Activated CD8-positive, alpha-beta T cell treated with anti-CD3 and anti-CD28 coated beads for 36 hours (primary cell): ENCODE data around the gene SIGLEC9. TPM values are rescaled to one million over a fixed set of nuclear protein-coding genes. Genes with fewer than 3 reads are reported as not detected.

Source experiments
- ATAC-seq: fragments of 200-7000 bp; cut with Tn5 transposase; one replicate; pipeline ENCODE4 v1.10.0; 2021; ENCODE audit warnings: mild to moderate bottlenecking, moderate library complexity
- CTCF ChIA-PET: fragments of 350-600 bp; sonication (Branson Sonifier 250); formaldehyde crosslinking; loops from one replicate; lab custom pipeline; 2021; ENCODE audit warnings: antibody characterized with exemption; lab: Charles Lee
- POLR2A ChIA-PET: fragments of 350-600 bp; sonication (Branson Sonifier 250); formaldehyde crosslinking; loops from one replicate; lab custom pipeline; 2021; ENCODE audit warnings: antibody characterized with exemption; lab: Charles Lee
- DNase-seq: peaks from one replicate; pipeline ENCODE4 v3.0.0-alpha.2; 2020
- H3K27ac Mint-ChIP-seq: one replicate; pipeline ENCODE4 v1.8.0; 2021; ENCODE audit warnings: mild to moderate bottlenecking, mixed read lengths
- H3K27me3 Mint-ChIP-seq: one replicate; pipeline ENCODE4 v1.8.0; 2021; ENCODE audit warnings: mixed read lengths
- H3K36me3 Mint-ChIP-seq: one replicate; pipeline ENCODE4 v1.8.0; 2021; ENCODE audit warnings: low read depth, mixed read lengths
- H3K4me1 Mint-ChIP-seq: one replicate; pipeline ENCODE4 v1.8.0; 2021; ENCODE audit warnings: low read depth, mixed read lengths
- H3K4me3 Mint-ChIP-seq: one replicate; pipeline ENCODE4 v1.8.0; 2021; ENCODE audit warnings: mild to moderate bottlenecking, moderate library complexity, mixed read lengths
- H3K9me3 Mint-ChIP-seq: one replicate; pipeline ENCODE4 v1.8.0; 2021; ENCODE audit warnings: mixed read lengths
- intact Hi-C: fragments of 100-400 bp; cut with micrococcal nuclease; formaldehyde crosslinking; loops from one replicate; pipeline ENCODE4 v1.10.0; 2022
- total RNA-seq, 2 experiments: library from RNA; stranded (reverse); gene quantifications; one replicate each; pipeline ENCODE4 v1.2.3, GENCODE V29; 2021
- TF ChIP-seq, protein P1 (sequence below): fragments of 200-600 bp; IDR thresholded peaks from one replicate; pipeline ENCODE4 v1.8.0; 2022; ENCODE audit warnings: antibody characterized with exemption, mild to moderate bottlenecking

The SIGLEC9 gene
- total RNA-seq, 2 experiments from 2014 or later: 0.40 to 0.65 TPM

DNA sequence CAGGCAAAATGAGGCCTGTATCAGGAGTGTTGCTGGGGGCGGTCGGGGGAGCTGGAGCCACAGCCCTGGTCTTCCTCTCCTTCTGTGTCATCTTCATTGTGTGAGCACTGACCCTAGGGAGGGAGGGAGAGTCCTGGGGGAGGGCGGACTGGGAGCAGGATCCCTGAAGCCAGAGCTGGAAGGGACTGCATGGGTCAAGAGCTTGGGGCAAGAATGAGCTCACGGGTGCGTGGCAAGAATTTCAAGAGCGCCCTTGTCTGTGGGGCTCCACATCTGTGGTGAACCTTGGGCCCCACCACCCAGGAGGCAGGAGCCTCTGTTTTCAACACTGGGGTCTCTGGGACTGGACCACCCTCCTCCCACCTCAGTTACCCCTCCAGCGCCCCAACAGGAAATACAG lies 22.0 kb downstream of the SIGLEC9 start:
- CTCF ChIA-PET: interaction anchor here (1.4 to 2.5 kb wide), 4 partner anchors 9 to 15 kb away, joined by 3 to 17 read pairs (median 5); no protein-coding TSS in a partner anchor
- Mint-ChIP-seq H3K4me1 (no peaks in the 10 kb centered on the region), H3K9me3 (no peaks in the 10 kb centered on the region), H3K4me3 (no peak overlapping the region), H3K36me3 (no peaks in the 10 kb centered on the region), H3K27me3 (no peaks in the 10 kb centered on the region), H3K27ac (no peak overlapping the region)
- TF ChIP-seq, protein P1, sequence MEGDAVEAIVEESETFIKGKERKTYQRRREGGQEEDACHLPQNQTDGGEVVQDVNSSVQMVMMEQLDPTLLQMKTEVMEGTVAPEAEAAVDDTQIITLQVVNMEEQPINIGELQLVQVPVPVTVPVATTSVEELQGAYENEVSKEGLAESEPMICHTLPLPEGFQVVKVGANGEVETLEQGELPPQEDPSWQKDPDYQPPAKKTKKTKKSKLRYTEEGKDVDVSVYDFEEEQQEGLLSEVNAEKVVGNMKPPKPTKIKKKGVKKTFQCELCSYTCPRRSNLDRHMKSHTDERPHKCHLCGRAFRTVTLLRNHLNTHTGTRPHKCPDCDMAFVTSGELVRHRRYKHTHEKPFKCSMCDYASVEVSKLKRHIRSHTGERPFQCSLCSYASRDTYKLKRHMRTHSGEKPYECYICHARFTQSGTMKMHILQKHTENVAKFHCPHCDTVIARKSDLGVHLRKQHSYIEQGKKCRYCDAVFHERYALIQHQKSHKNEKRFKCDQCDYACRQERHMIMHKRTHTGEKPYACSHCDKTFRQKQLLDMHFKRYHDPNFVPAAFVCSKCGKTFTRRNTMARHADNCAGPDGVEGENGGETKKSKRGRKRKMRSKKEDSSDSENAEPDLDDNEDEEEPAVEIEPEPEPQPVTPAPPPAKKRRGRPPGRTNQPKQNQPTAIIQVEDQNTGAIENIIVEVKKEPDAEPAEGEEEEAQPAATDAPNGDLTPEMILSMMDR: no peak
- intact Hi-C loops: no loop called here
- ATAC-seq (no peak), DNase-seq (no peak)
- POLR2A ChIA-PET: no interaction called here

DNA sequence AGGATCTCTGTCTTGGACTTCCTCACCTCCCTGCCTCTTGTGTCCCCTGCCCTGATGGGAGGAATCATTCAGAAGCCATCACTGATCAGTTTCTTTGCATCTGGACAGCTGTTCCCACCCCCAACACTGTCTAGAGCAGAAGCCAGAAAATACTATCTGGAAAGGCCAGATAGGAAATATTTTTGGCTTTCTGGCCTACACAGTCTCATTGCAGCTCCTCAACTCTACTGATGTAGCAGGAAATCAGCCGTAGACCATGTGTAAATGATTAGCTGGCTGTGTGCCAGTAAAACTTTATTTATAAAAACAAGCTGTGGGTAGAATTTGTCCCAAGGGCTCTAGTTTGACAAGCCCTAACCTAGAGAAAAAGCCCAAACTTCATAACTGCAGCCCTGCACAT lies 23.0 kb downstream of the SIGLEC9 start:
- DNase-seq: no peak
- CTCF ChIA-PET: interaction anchor here (0.6 to 2.5 kb wide), 6 partner anchors 8 to 87 kb away, joined by 3 to 17 read pairs (median 4); no protein-coding TSS in a partner anchor

GRCh38 chr19:51148580-51148979 lies 23.9 kb downstream of the SIGLEC9 start:
- no peaks in the 10 kb centered on the region for H3K4me1 Mint-ChIP-seq
- intact Hi-C loops: no loop called here
- TF ChIP-seq, protein P1: no peak
- no peaks in the 10 kb centered on the region for H3K36me3 Mint-ChIP-seq
- no peak overlapping the region for H3K27ac Mint-ChIP-seq
- ChIA-PET POLR2A (no interaction called here), CTCF (interaction anchor here (1.1 to 2.6 kb wide), 4 partner anchors 10 to 111 kb away, joined by 3 to 17 read pairs (median 6); no protein-coding TSS in a partner anchor)
- no peaks in the 10 kb centered on the region for H3K9me3 Mint-ChIP-seq
- no peak overlapping the region for H3K4me3 Mint-ChIP-seq
- H3K27me3 Mint-ChIP-seq: no peaks in the 10 kb centered on the region
- DNase-seq: no peak
- ATAC-seq: no peak

More for the DNA sequence above, 23.0 kb downstream of the SIGLEC9 start:
- H3K4me3 Mint-ChIP-seq: no peak overlapping the region
- ATAC-seq: no peak
- H3K36me3 Mint-ChIP-seq: no peaks in the 10 kb centered on the region
- no peaks in the 10 kb centered on the region for H3K27me3 Mint-ChIP-seq
- no peak overlapping the region for H3K27ac Mint-ChIP-seq
- POLR2A ChIA-PET: no interaction called here
- intact Hi-C loops: no loop called here
- no peaks in the 10 kb centered on the region for H3K9me3 Mint-ChIP-seq
- TF ChIP-seq, protein P1: no peak
- H3K4me1 Mint-ChIP-seq: no peaks in the 10 kb centered on the region

GRCh38 chr19:51150627-51151026 lies 25.9 kb downstream of the SIGLEC9 start:
- CTCF ChIA-PET: interaction anchor here (2.6 kb wide), 1 partner anchor 109 kb away, joined by 5 read pairs; no protein-coding TSS in a partner anchor
- no peak overlapping the region for H3K4me3 Mint-ChIP-seq
- DNase-seq: no peak
- no peaks in the 10 kb centered on the region for H3K36me3 Mint-ChIP-seq
- H3K4me1 Mint-ChIP-seq: no peaks in the 10 kb centered on the region
- no peak for ATAC-seq
- intact Hi-C loops: no loop called here
- TF ChIP-seq, protein P1: no peak
- H3K9me3 Mint-ChIP-seq: no peaks in the 10 kb centered on the region
- no peak overlapping the region for H3K27ac Mint-ChIP-seq
- no peaks in the 10 kb centered on the region for H3K27me3 Mint-ChIP-seq
- POLR2A ChIA-PET: no interaction called here

GRCh38 chr19:51156710-51157109 lies 32.0 kb downstream of the SIGLEC9 start:
- POLR2A ChIA-PET: no interaction called here
- DNase-seq (no peak), ATAC-seq (no peak)
- Mint-ChIP-seq H3K27me3 (no peaks in the 10 kb centered on the region), H3K27ac (no peak overlapping the region), H3K4me1 (peaks cover 6% of the 10 kb centered on the region), H3K36me3 (no peaks in the 10 kb centered on the region), H3K9me3 (no peaks in the 10 kb centered on the region), H3K4me3 (no peak overlapping the region)
- intact Hi-C loops: loop anchor here (5.0 kb wide), 1 partner anchor 101 kb away; no protein-coding TSS in a partner anchor
- TF ChIP-seq, protein P1: no peak
- CTCF ChIA-PET: interaction anchor here (0.9 to 4.2 kb wide), 11 partner anchors 9 to 357 kb away, joined by 3 to 37 read pairs (median 3); partner anchors contain the start of gene VSIG10L
